ENCODE measurements around the gene NECTIN1.

Gene NECTIN1

GRCh38 chr11:119754656-119755355, 25.8 kb upstream of the NECTIN1 start:
- DNase-seq (ENCODE audit: low spot score) = no peak

GRCh38 chr11:119754199-119754598, 25.2 kb upstream of the NECTIN1 start:
- DNase-seq (ENCODE audit: low spot score) = no peak

GRCh38 chr11:119752946-119753345, 23.9 kb upstream of the NECTIN1 start:
- DNase-seq (ENCODE audit: low spot score) = peak; percentile 68

- no peak for DNase-seq (ENCODE audit: low spot score)
These were observed 23.4 kb upstream of the NECTIN1 start for GRCh38 chr11:119752345-119752871.

- no peak for DNase-seq (ENCODE audit: low spot score)
These were observed 21.1 kb upstream of the NECTIN1 start for GRCh38 chr11:119750056-119750455.

- no peak for DNase-seq (ENCODE audit: low spot score)
These were observed 20.1 kb upstream of the NECTIN1 start for GRCh38 chr11:119749006-119749565.

GRCh38 chr11:119747868-119748660, 19.1 kb upstream of the NECTIN1 start:
- no peak for DNase-seq (ENCODE audit: low spot score)

GRCh38 chr11:119745776-119746535, 17.0 kb upstream of the NECTIN1 start:
- DNase-seq (ENCODE audit: low spot score) = no peak

GRCh38 chr11:119745112-119745511, 16.1 kb upstream of the NECTIN1 start:
- no peak for DNase-seq (ENCODE audit: low spot score)

- no peak for DNase-seq (ENCODE audit: low spot score)
These were observed 15.6 kb upstream of the NECTIN1 start for GRCh38 chr11:119744577-119744976.

- DNase-seq (ENCODE audit: low spot score) = no peak
These were observed 14.0 kb upstream of the NECTIN1 start for GRCh38 chr11:119743006-119743405.

GRCh38 chr11:119742263-119742861, 13.4 kb upstream of the NECTIN1 start:
- no peak for DNase-seq (ENCODE audit: low spot score)

GRCh38 chr11:119741369-119742262, 12.6 kb upstream of the NECTIN1 start:
- peak; percentile 75 for DNase-seq (ENCODE audit: low spot score)

- no peak for DNase-seq (ENCODE audit: low spot score)
These were observed 11.0 kb upstream of the NECTIN1 start for GRCh38 chr11:119739975-119740374.

- no peak for DNase-seq (ENCODE audit: low spot score)
These were observed 10.2 kb upstream of the NECTIN1 start for GRCh38 chr11:119739021-119739703.

GRCh38 chr11:119738059-119738439, 9.0 kb upstream of the NECTIN1 start:
- DNase-seq (ENCODE audit: low spot score) = no peak

- no peak for DNase-seq (ENCODE audit: low spot score)
These were observed 8.5 kb upstream of the NECTIN1 start for GRCh38 chr11:119737366-119738058.

GRCh38 chr11:119734788-119735187, 5.8 kb upstream of the NECTIN1 start:
- DNase-seq (ENCODE audit: low spot score) = no peak

GRCh38 chr11:119730789-119731386, 1.9 kb upstream of the NECTIN1 start:
- DNase-seq (ENCODE audit: low spot score) = no peak

Measured in GM03348 (cell line).